Endometrial microvascular endothelial cells (primary cell): ENCODE data around the gene COBLL1. TPM values are rescaled to one million over a fixed set of nuclear protein-coding genes. Genes with fewer than 3 reads are reported as not detected.
"Not testable (repeated sequence)": the region's sequence is repeated elsewhere in the genome, so short reads cannot be mapped to it uniquely, and the experiment has no call there.

ENCODE experiments used
- in situ Hi-C: cut with HindIII; loops from 2 replicates; pipeline ENCODE4 v1.10.0; 2017; ENCODE audit warnings: low sequenced_read_pairs, low pct_unique_long_range_greater_than_20kb; ENCODE audit errors: inconsistent ontology term
- total RNA-seq: library from RNA; depleted of rRNA; stranded (reverse); fragments of >200 nt; gene quantifications from one replicate; pipeline ENCODE4 v1.2.3, GENCODE V29; 2015; ENCODE audit errors: inconsistent ontology term

The COBLL1 gene
- total RNA-seq, 1 donor from 2014 or later = 12.2 TPM

- in situ Hi-C loops = no loop called here
Measured at GRCh38 chr2:164739966-164740365, 101.7 kb downstream of the COBLL1 start.

GRCh38 chr2:164737612-164738081 is 104.0 kb downstream of the COBLL1 start:
- in situ Hi-C loops = no loop called here

DNA sequence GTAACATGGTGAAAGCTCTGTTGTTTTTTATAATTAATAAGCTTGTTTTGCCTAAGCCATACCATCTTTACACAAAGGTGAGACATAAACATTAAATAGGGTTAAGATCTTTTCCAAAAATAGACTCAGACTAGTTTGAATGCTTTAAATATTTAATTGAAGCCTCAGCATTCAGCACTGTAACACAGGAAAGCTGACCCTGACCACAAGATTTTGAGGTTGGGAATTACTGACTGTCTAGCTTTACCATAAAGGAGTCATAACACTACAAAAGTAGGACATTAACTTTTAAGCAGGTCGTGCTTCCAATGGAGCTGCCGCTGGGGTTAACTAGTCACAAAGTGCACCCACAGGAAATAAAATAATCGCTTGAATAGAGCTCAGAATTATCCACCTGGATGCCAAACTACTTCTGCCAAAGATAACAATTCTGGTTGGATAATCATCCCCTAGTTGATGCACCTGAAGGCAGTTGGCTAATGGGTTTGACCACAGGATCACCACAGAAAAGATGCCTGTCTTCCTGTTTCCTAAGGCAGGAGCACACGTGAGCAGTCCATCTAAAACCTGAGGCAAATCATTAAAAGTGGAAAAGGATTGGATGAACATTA is 106.2 kb downstream of the COBLL1 start:
- in situ Hi-C loops = no loop called here

GRCh38 chr2:164734196-164734595 is 107.4 kb downstream of the COBLL1 start:
- in situ Hi-C loops = no loop called here

DNA sequence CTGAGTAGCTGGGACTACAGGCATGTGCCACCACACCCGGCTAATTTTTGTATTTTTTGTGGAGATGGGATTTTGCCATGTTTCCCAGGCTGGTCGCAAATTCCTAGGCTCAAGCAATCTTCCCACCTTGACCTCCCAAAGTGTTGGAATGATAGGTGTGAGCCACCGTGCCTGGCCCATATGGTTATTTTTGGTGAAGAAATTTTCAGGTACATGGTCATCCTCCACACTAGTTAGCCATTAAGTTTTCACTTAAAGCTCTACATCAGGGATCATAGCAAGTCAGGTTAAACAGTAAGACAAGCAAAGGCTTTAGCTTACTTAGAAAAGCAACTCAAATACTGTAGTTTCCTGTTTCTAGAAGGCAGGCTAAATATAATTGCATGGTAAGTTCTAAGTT is 116.1 kb downstream of the COBLL1 start:
- in situ Hi-C loops = no loop called here

GRCh38 chr2:164722616-164723338 is 118.8 kb downstream of the COBLL1 start:
- in situ Hi-C loops = no loop called here

GRCh38 chr2:164721430-164721829 is 120.2 kb downstream of the COBLL1 start:
- in situ Hi-C loops = no loop called here

GRCh38 chr2:164719996-164720941 is 121.4 kb downstream of the COBLL1 start:
- in situ Hi-C loops = no loop called here

DNA sequence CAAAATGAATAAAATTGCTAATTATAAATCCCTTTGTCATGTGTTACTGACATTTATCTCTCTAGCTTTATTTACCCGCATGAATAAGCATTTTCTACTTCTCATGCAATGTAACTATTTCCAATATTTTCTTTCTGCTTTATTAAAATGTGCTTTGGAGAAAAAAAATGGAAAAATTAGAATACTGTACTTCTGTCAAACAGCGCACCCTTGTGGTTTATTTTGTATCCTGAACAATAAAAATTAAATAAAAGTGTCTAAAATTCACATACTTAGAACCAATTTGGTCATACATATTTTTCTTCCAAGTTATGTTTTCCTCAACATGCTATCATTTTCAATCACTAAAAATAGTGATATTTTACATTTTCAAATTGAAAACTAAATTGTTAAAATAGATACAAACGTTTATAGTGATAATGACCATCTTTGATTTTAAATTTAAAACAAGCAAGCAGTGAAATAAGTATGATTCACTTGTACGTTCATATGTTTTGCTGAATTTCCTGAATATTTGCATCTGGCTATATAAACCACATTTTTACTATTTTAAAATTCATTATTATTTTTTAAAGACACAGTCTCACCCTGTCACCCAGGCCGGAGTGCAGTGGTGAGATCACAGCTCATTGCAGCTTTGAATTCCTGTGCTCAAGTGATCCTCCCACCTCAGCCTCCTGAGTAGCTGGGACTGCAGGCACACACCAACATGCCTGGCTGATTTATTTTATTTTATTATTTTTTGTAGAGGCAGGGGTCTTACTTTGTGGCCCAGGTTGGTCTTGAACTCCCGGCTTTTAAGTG is 124.4 kb downstream of the COBLL1 start:
- in situ Hi-C loops = no loop called here

DNA sequence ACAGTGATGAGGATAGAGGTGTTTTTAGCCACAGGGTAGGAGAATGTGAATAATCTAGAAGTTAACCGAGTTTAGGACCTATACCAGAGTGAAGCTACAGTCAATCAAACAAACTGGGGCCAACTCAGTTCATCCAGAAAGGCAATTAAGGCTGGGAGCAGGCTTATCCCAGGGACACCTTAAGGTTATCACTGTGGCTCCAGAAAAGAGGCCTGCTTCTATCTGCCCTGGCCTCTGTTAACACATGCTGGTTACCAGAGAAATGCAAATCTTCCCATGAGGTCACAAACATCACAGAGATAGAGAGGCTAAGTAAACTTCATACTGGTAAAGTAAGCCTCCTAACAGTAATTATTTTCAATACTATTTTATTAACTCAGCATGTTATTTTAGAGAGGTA is 127.2 kb downstream of the COBLL1 start:
- in situ Hi-C loops = no loop called here

DNA sequence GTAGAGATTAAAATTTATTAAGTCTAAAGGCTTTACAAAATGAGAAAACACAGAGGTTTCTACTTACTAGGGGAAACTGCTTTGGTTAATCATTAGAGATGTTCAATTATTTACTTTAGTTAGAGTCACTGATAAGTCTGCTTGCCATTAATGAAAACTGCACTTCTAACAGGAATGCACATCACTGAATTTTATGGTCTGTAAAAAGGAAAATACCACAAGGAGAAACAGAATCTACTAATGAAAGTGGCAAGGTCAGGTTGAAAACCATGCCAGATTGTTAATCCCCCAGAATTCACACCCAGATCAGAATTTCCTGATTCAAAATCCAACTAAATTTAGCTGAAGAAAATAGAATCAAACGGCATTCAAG is 129.9 kb downstream of the COBLL1 start:
- in situ Hi-C loops = no loop called here

GRCh38 chr2:164710837-164711765 is 130.5 kb downstream of the COBLL1 start:
- in situ Hi-C loops = no loop called here

GRCh38 chr2:164710252-164710836 is 131.3 kb downstream of the COBLL1 start:
- in situ Hi-C loops = not testable (repeated sequence)

DNA sequence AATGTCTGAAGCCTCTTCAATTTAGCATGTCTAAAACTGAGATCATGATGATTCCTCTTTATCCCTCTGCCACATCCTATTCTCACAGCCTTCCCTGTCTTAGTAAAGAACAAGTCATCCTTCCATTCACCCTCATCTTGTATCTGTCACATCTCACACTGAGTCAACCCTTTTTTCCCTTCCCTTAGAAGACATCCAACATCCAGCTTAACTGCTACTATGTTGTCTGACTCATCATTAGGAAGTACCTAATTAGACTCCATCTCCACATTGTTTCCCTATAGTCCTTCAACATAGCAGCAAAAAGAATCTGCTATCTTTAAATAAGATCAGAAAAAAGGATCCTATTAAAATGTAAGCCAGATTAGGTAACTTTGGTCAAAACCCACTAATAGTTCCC is 135.1 kb downstream of the COBLL1 start:
- in situ Hi-C loops = no loop called here

DNA sequence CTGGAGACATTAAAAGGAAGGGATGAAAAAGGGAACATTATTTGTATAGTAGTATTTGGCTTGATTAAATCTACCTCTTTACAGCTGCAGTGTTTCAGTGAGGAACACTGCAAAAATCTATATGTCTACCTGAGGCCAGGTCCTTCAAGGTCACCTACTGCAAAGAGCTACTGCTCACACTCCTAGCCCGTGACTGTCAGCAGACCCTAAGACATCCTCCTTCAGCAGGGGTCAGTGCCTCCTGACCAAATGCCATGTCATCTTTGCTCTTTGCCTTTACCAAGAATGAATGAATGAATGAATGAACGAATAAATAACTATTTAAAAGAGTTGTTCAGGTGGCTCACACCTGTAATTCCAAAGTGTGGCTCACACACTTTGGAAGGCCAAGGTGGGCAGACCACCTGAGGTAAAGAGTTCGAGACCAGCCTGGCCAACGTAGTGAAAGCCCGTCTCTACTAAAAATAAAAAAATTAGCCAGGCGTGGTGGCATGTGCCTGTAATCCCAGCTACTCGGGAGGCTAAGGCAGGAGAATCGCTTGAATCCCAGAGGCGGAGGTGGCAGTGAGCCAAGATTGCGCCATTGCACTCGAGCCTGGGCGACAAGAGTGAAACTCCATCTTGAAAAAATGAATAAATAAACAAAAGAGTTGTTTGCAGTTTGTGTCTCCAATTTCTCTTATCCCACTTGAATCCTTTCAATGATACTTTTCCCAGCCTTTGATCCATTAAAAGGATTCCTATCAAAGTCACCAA is 136.0 kb downstream of the COBLL1 start:
- in situ Hi-C loops = no loop called here

DNA sequence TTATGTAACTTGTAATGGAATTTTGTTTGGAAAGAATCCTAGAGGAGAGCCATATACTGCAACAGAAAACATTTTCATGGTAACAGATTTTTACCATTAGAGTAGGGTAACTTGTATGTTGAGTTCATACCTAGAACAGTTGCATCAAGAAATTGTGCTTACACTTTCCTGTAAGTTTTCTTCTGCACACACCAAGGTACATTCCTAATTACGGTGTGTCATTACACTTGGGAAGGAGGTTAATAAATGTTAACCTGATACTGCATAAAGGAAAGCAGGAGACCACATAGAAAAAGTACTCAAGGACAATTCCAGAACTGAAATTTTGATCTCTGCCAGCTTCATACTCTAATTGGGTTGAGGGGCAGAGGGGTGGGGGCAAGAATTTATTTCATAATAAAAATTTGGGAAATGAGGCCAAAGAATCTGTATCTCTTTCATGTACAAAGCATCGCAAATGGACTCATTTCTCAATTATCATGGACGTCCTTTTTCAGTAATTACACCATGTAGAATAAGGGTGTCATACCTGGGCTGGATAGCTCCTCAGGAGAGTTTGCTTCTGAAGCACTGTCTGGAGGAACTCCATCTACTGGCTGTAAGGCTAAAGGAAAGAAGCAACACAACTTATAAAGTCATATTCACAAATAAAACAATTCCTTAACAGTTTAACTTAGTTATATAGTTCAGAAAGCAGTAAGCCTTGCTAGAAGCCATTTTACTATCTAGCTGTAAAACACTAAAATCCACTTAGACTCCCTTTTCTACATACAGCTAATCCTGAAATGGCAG is 137.5 kb downstream of the COBLL1 start:
- in situ Hi-C loops = no loop called here
